HFFc6 (cell line): ENCODE measurements around the gene PDE4D. TPM values are rescaled to one million over a fixed set of nuclear protein-coding genes. Genes with fewer than 3 reads are reported as not detected.

Source experiments
- DNase-seq: peaks from one replicate; pipeline ENCODE4 v3.0.0-alpha.2; 2018
- H3K27ac Mint-ChIP-seq: 2 replicates; pipeline ENCODE4 v1.8.0; 2020; ENCODE audit warnings: mild to moderate bottlenecking, mixed read lengths
- H3K27me3 Mint-ChIP-seq: 2 replicates; pipeline ENCODE4 v1.8.0; 2021; ENCODE audit warnings: mild to moderate bottlenecking, moderate library complexity, mixed read lengths; ENCODE audit not compliant: insufficient read depth
- H3K36me3 Mint-ChIP-seq: 2 replicates; pipeline ENCODE4 v1.8.0; 2021; ENCODE audit warnings: low read depth, mixed read lengths
- H3K4me1 Mint-ChIP-seq: 2 replicates; pipeline ENCODE4 v1.8.0; 2020; ENCODE audit warnings: low read depth, mixed read lengths
- H3K4me3 Mint-ChIP-seq: 2 replicates; pipeline ENCODE4 v1.8.0; 2020; ENCODE audit warnings: mild to moderate bottlenecking, moderate library complexity, mixed read lengths
- H3K9me3 Mint-ChIP-seq: 2 replicates; pipeline ENCODE4 v1.8.0; 2020; ENCODE audit warnings: mild to moderate bottlenecking, mixed read lengths
- CTCF ChIP-seq: fragments of 200-600 bp; sonication (generic); IDR thresholded peaks from 2 replicates; pipeline ENCODE4 v1.5.0; 2021; ENCODE audit warnings: antibody characterized with exemption, mild to moderate bottlenecking
- total RNA-seq, 6 experiments: library from RNA; stranded (reverse); fragmentation: NEBNext Ultra II Directional; extraction: Animal tissue kit (Norgen Biotek cat#: 25700); gene quantifications; 2 replicates in 1 of 6; 3 replicates in 5 of 6; pipeline ENCODE4 v1.2.3, GENCODE V29; 2021

Gene PDE4D
- total RNA-seq, 6 experiments from 2014 or later, result 1.8 to 7.3 (median 6.2) TPM

- TF ChIP-seq CTCF, result no peak
- no peak overlapping the region for H3K4me3 Mint-ChIP-seq
- no peak for DNase-seq
These were observed 368.2 kb downstream of the PDE4D start for GRCh38 chr5:59525311-59525710.

GRCh38 chr5:59522201-59522831 is 371.2 kb downstream of the PDE4D start:
- H3K36me3 Mint-ChIP-seq, result no peaks in the 10 kb centered on the region
- no peaks in the 10 kb centered on the region for H3K27me3 Mint-ChIP-seq
- no peaks in the 10 kb centered on the region; the same call in 1 of the 2 replicates for H3K9me3 Mint-ChIP-seq
- H3K4me3 Mint-ChIP-seq, result no peak overlapping the region
- no peak overlapping the region for H3K27ac Mint-ChIP-seq
- peaks cover 21% of the 10 kb centered on the region for H3K4me1 Mint-ChIP-seq
- no peak for TF ChIP-seq CTCF
- no peak for DNase-seq

More at GRCh38 chr5:59525311-59525710, 368.2 kb downstream of the PDE4D start:
- H3K36me3 Mint-ChIP-seq, result no peaks in the 10 kb centered on the region
- H3K4me1 Mint-ChIP-seq, result peaks cover 14% of the 10 kb centered on the region; the same call in 1 of the 2 replicates
- no peak overlapping the region for H3K27ac Mint-ChIP-seq
- no peaks in the 10 kb centered on the region for H3K27me3 Mint-ChIP-seq
- no peaks in the 10 kb centered on the region; the same call in 1 of the 2 replicates for H3K9me3 Mint-ChIP-seq

- Mint-ChIP-seq H3K36me3 (no peaks in the 10 kb centered on the region), H3K27ac (no peak overlapping the region), H3K4me3 (no peak overlapping the region), H3K9me3 (no peaks in the 10 kb centered on the region; the same call in 1 of the 2 replicates), H3K27me3 (no peaks in the 10 kb centered on the region), H3K4me1 (peaks cover 21% of the 10 kb centered on the region)
- no peak for DNase-seq
- TF ChIP-seq CTCF, result no peak
These were observed 372.1 kb downstream of the PDE4D start for GRCh38 chr5:59521476-59521875.

GRCh38 chr5:59519338-59519737 is 374.2 kb downstream of the PDE4D start:
- H3K4me3 Mint-ChIP-seq, result no peak overlapping the region
- no peak for TF ChIP-seq CTCF
- peaks cover 13% of the 10 kb centered on the region; the same call in 1 of the 2 replicates for H3K4me1 Mint-ChIP-seq
- no peak overlapping the region for H3K27ac Mint-ChIP-seq
- no peak for DNase-seq
- no peaks in the 10 kb centered on the region for H3K36me3 Mint-ChIP-seq
- H3K9me3 Mint-ChIP-seq, result no peaks in the 10 kb centered on the region; the same call in 1 of the 2 replicates
- H3K27me3 Mint-ChIP-seq, result no peaks in the 10 kb centered on the region

- Mint-ChIP-seq H3K4me3 (peak overlapping the region; percentile 65), H3K36me3 (no peaks in the 10 kb centered on the region), H3K27me3 (no peaks in the 10 kb centered on the region), H3K9me3 (no peaks in the 10 kb centered on the region), H3K27ac (peak overlapping the region; percentile 68), H3K4me1 (peaks cover 13% of the 10 kb centered on the region; the same call in 1 of the 2 replicates)
- TF ChIP-seq CTCF, result no peak
- DNase-seq, result peak; percentile 72
These were observed 375.5 kb downstream of the PDE4D start for GRCh38 chr5:59517926-59518585.
